ENCODE measurements around the gene LRRFIP2. TPM values are rescaled to one million over a fixed set of nuclear protein-coding genes. Genes with fewer than 3 reads are reported as not detected.

The LRRFIP2 gene
- total RNA-seq, 1 experiment from 2014 or later: 40.2 TPM

- CTCF ChIA-PET: no interaction called here
- BruUV-seq (replicated peaks): no TSS peak
These were observed 42.9 kb upstream of the LRRFIP2 start for GRCh38 chr3:37217098-37217849.

GRCh38 chr3:37216597-37217097 lies 42.3 kb upstream of the LRRFIP2 start:
- no peaks in the 10 kb centered on the region for H3K9me3 ChIP-seq (ENCODE audit: low read depth, low read length, poor library complexity, severe bottlenecking)
- DNase-seq (ENCODE audit: low spot score): no peak
- H3K4me3 ChIP-seq (ENCODE audit: low read depth, low read length, poor library complexity, severe bottlenecking): no peak overlapping the region
- H3K36me3 ChIP-seq (ENCODE audit: insufficient read depth, low read length, poor library complexity, severe bottlenecking): no peaks in the 10 kb centered on the region
- intact Hi-C loops (cut with micrococcal nuclease; ENCODE audit: unreplicated experiment): no loop called here
- CTCF ChIA-PET: no interaction called here
- no peaks in the 10 kb centered on the region for H3K27me3 ChIP-seq (replicated peaks; ENCODE audit: insufficient read depth, low read depth, low read length, poor library complexity)
- peaks cover 5% of the 10 kb centered on the region for H3K4me1 ChIP-seq (ENCODE audit: insufficient read depth, low read length, poor library complexity, severe bottlenecking)
- POLR2A ChIA-PET (ENCODE audit: low non-redundant PET): no interaction called here
- no peak overlapping the region for H3K27ac ChIP-seq (ENCODE audit: low read depth, low read length, poor library complexity, severe bottlenecking)
- BruUV-seq (replicated peaks): no TSS peak
- TF ChIP-seq, protein P1, sequence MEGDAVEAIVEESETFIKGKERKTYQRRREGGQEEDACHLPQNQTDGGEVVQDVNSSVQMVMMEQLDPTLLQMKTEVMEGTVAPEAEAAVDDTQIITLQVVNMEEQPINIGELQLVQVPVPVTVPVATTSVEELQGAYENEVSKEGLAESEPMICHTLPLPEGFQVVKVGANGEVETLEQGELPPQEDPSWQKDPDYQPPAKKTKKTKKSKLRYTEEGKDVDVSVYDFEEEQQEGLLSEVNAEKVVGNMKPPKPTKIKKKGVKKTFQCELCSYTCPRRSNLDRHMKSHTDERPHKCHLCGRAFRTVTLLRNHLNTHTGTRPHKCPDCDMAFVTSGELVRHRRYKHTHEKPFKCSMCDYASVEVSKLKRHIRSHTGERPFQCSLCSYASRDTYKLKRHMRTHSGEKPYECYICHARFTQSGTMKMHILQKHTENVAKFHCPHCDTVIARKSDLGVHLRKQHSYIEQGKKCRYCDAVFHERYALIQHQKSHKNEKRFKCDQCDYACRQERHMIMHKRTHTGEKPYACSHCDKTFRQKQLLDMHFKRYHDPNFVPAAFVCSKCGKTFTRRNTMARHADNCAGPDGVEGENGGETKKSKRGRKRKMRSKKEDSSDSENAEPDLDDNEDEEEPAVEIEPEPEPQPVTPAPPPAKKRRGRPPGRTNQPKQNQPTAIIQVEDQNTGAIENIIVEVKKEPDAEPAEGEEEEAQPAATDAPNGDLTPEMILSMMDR (conservative IDR thresholded peaks at IDR 0.05; ENCODE audit: low read depth, low read length): no peak
- TF ChIP-seq EZH2 (IDR thresholded peaks at IDR 0.05; ENCODE audit: borderline replicate concordance, low read depth, low read length, poor library complexity, severe bottlenecking): no peak

More at GRCh38 chr3:37217098-37217849, 42.9 kb upstream of the LRRFIP2 start:
- intact Hi-C loops (cut with micrococcal nuclease; ENCODE audit: unreplicated experiment): no loop called here
- Histone ChIP-seq H3K27me3 (replicated peaks; ENCODE audit: insufficient read depth, low read depth, low read length, poor library complexity) (no peaks in the 10 kb centered on the region), H3K4me1 (ENCODE audit: insufficient read depth, low read length, poor library complexity, severe bottlenecking) (peaks cover 5% of the 10 kb centered on the region), H3K9me3 (ENCODE audit: low read depth, low read length, poor library complexity, severe bottlenecking) (no peaks in the 10 kb centered on the region), H3K27ac (ENCODE audit: low read depth, low read length, poor library complexity, severe bottlenecking) (no peak overlapping the region), H3K36me3 (ENCODE audit: insufficient read depth, low read length, poor library complexity, severe bottlenecking) (no peaks in the 10 kb centered on the region), H3K4me3 (ENCODE audit: low read depth, low read length, poor library complexity, severe bottlenecking) (no peak overlapping the region)
- TF ChIP-seq, protein P1 (conservative IDR thresholded peaks at IDR 0.05; ENCODE audit: low read depth, low read length): no peak
- TF ChIP-seq EZH2 (IDR thresholded peaks at IDR 0.05; ENCODE audit: borderline replicate concordance, low read depth, low read length, poor library complexity, severe bottlenecking): no peak
- no peak for DNase-seq (ENCODE audit: low spot score)
- POLR2A ChIA-PET (ENCODE audit: low non-redundant PET): no interaction called here

DNA sequence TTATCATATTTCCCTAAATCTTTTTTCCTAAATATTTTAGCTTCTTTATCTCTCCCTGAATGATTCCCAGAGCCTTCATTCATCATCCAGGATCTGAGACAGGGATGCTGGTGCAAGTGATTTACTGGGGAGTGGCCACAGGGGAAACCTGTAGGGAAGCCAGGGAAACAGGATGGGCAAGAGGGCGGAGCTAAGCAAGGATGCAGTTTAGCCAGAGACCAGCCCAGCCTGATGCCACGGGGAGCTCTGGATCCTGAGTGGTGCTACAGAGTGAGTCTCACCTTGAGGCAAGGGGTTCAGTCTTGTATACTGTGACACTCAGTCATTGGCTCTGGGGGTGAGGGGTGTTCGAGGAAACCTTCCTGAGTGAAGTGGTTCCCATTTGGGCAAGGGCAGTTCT lies 39.7 kb upstream of the LRRFIP2 start:
- no peak for DNase-seq (ENCODE audit: low spot score)
- Histone ChIP-seq H3K36me3 (ENCODE audit: insufficient read depth, low read length, poor library complexity, severe bottlenecking) (no peaks in the 10 kb centered on the region), H3K9me3 (ENCODE audit: low read depth, low read length, poor library complexity, severe bottlenecking) (no peaks in the 10 kb centered on the region), H3K27me3 (replicated peaks; ENCODE audit: insufficient read depth, low read depth, low read length, poor library complexity) (no peaks in the 10 kb centered on the region), H3K4me1 (ENCODE audit: insufficient read depth, low read length, poor library complexity, severe bottlenecking) (peaks cover 1% of the 10 kb centered on the region), H3K4me3 (ENCODE audit: low read depth, low read length, poor library complexity, severe bottlenecking) (no peak overlapping the region), H3K27ac (ENCODE audit: low read depth, low read length, poor library complexity, severe bottlenecking) (no peak overlapping the region)
- intact Hi-C loops (cut with micrococcal nuclease; ENCODE audit: unreplicated experiment): loop anchor here (5.0 kb wide), 2 partner anchors 422 to 487 kb away; no protein-coding TSS in a partner anchor
- POLR2A ChIA-PET (ENCODE audit: low non-redundant PET): no interaction called here
- CTCF ChIA-PET: interaction anchor here (0.9 kb wide), 1 partner anchor 190 kb away, joined by 5 read pairs; no protein-coding TSS in a partner anchor
- TF ChIP-seq, protein P1 (conservative IDR thresholded peaks at IDR 0.05; ENCODE audit: low read depth, low read length): no peak
- TF ChIP-seq EZH2 (IDR thresholded peaks at IDR 0.05; ENCODE audit: borderline replicate concordance, low read depth, low read length, poor library complexity, severe bottlenecking): no peak
- BruUV-seq (replicated peaks): no TSS peak
